NCI-H1436 (cell line): ENCODE results near the gene ARHGAP26.

Experiments
- DNase-seq: peaks from one replicate; lab custom pipeline; 2025; lab: John Stamatoyannopoulos, UW

ARHGAP26 gene

DNA sequence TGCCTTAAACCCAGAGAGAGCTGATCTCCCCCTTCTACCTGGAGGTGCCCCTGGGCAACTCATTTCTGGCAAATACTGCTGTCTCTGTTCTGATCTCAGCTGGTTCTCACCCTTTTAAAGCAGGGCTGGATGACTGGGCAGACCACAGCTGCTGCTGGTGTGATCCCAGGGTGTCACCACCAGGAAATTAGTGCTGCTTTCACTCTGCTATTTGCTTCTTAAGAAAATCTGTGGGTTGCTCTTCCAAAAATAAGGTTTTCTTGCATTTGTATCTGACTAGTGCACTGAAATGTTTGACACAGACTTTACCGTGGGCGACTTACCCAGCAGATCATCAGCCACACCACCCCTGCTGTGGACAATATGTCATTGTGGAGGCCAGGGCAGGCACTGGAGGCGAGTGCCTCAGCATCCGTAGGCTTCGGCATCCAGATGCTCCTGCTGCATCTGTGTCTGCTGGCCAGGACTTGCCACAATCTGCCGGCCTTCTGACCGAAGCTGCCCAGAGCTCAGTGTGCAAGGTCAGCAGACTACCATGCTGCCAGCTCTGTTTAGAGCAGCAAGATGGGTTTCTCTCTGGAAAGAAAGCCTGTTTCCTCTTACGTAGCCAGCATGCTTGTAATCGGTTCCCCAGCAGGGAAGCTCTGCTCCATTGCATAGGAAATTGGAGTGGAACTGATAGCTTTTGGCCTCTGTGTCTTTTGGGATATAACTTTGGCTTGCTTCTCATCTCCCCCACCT, 13.6 kb downstream of the ARHGAP26 start:
- DNase-seq = no peak

DNA sequence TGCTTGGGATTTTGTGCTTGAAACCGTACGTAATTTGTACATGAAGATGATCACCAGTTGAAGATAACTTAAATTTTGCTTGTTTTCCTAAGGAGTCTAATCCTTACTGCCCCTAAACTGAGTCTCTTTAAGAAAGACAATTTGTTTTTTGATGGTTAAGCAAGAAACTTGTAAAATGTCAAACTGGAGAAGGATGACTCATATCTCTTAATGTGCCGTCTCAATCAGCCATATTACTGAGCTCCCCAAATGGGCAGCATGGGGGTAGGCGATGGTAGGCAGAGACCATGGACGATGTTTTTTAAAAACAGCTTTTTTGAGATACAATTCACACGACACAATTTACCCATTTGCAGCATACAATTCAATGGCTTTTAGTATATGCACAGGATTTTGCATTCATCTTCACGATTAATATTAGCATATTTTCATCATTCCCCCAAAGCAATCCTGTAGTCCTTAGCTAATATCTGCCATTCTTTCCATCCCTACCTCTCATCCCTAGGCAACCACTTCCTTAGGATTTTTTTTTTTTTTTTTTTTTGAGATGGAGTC, 14.3 kb downstream of the ARHGAP26 start:
- DNase-seq = no peak

DNA sequence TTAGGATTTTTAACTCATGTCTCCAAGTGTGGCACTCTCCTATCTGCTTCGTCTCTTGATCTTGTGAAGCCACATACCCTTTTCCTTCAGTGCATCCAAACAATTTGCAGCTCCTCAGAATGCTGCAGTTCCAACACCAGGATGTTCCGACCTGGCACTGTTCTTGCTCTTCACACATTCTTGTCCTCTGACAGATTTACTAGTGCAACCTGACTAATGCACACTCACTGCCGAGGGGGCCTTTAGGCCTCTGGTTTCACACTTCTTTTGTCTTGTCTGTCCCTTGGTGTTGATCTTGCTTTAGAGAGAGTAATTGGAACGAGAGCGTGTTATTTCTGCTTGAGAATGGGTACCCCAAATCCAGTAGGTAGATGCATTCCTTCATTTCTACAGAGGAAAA, 15.0 kb downstream of the ARHGAP26 start:
- DNase-seq = no peak

DNA sequence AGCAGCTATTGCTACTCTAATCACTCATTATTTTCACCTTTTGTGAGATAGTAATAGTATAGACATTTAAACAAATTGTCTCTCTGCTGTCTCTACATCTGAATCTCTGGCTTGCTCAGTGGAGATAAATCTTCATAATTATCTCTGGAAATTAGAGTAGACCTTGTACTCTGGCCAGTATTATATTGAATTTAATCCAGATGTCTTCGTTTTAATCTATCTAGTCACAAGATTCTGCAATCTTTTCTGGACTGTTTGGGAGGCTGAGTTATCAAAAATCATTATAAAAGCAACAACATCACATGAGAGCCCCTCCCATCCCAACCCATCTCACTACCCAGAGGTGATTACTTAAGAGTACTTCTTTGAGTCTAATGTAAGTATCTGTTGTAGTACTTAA, 19.0 kb downstream of the ARHGAP26 start:
- DNase-seq = no peak

DNA sequence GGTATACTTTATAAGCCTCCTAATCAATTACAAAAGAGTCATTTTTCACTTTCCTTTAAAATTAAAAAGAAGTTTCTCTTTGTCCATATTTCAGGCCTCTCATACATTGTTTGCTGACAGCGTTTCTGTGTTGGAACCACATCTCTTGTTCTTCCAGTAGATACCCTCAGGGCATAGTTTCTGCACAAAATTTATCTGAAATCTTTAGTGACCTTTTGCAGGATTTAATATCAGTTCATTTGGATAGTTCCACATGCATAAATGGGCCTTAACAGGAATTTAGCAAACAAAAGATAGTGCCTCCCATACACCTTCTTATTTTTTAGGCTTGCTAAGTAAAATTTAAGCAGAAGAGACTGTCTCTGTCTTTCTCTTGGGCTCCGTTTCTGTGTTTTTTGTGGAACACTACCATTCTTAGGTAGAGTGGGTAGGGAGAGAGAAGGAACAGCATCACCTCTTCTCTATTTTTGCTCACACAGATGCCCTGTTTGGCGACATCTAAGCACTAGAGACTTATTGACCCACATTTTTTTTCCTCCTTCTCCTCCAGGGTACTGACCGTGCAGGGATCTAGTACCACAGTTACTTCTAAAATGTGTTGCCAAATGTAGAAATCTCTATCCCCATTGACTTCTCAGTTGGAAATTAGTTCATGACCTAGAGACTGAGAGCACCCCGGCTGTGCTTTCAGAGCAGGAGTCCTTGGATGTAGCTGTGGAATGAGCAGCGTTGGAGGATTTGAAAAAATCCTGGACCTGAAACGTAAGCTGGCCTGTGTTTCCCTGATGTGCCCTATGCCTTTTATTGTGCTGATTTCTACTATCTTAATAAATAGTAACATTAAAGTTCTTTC, 22.1 kb downstream of the ARHGAP26 start:
- DNase-seq = no peak

DNA sequence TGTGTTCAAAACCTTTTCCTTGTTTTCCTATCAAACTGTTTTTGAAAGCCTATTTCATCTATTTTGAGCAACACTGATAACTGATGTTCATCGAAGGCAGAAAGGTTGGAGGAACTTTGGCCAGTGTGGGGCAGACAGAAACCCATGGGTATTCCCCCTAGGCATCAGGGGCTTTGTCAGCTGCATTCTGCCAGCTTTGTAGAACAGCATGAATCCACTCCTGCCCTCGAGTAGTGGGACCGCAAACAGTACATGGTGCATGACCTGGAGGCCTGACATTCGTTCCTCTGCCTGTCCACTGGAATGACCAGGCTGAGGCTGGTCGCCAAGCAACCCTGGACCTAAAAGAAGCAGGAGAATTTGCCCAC, 22.7 kb downstream of the ARHGAP26 start:
- DNase-seq = no peak

DNA sequence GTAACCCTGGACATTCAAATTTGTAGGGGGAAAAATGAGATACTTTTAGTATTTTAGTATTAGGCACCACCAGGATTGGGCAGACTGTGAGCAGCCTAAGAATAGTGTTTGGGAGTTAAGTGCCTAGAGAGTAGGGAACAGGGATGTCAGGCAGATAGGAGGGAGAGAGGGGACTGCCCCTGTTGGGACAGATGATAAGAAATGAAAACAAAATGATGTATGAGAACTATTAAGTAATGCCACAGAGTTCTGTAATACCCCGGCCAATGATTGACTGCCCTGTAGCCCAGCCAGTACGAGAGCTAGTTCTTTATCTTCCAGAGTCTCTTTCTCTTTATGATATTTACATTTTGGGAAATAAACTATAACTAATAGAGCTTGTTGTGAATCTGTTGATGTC, 24.4 kb downstream of the ARHGAP26 start:
- no peak for DNase-seq

DNA sequence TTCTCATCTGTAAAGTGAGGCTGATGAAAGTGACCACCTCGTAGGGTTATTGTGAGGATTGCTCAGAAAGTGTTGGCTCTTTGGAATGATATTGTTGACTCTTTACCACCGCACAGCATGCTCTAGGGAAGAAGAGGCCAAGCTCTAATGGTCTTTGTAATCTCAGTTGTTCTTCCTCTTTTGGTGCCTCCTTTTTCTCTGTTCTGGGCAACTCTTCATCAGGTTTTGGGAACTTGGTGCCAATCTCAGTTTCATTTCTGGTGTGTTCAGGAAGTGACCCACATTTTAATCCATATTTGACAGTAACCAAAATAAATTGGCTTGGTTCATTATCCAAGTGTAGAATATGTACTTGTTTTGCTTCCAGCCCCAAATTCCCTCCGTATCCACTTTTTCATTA, 25.1 kb downstream of the ARHGAP26 start:
- DNase-seq = no peak

DNA sequence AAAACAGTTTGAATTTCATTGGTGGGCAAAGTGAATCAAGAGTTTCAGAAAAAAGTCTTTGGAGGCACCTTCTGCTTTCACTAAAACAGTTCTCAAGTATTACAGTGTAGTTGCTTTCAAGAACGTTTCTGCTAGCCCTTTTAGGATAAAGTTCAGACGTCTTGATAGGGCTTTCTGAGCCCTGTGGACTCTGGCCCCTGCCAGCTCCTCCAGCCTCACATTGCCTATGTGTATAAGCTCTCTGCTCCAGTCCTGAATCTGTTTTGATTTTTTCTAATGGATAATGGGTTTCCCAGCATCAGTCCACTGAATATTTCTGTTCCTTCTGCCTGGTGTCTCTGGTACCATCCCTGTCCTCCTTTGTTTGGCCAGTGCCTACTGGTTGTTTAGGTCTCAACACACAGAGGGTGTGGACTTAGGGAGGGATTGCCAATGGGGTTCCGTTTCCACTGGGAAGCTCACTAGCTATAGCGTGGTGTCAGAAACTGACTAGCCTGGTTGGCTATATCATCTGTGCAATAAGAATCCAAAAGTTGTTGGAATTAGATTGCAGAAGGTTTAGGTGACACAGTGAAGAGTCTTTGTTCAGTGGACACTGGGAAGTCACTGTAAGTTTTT, 26.4 kb downstream of the ARHGAP26 start:
- no peak for DNase-seq

DNA sequence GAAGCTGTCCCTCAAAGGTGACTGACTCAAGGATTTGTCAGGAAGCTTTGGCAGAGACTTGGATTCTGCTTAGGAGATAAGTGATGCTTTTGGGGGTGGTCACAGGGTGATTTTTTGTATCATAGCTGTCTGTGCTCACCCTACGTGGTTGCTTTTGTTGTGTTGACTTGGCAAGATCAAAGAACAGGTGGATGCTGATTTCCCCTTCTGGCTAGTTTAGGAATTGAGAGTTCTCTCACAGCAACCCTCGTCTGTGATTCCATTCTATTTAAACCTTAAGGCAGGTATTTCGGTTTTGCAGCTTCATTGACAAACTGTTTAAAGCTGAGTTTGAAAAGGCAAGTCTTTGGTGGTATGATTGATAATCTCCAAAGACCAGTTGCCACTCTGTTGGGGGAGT, 27.2 kb downstream of the ARHGAP26 start:
- DNase-seq = no peak

DNA sequence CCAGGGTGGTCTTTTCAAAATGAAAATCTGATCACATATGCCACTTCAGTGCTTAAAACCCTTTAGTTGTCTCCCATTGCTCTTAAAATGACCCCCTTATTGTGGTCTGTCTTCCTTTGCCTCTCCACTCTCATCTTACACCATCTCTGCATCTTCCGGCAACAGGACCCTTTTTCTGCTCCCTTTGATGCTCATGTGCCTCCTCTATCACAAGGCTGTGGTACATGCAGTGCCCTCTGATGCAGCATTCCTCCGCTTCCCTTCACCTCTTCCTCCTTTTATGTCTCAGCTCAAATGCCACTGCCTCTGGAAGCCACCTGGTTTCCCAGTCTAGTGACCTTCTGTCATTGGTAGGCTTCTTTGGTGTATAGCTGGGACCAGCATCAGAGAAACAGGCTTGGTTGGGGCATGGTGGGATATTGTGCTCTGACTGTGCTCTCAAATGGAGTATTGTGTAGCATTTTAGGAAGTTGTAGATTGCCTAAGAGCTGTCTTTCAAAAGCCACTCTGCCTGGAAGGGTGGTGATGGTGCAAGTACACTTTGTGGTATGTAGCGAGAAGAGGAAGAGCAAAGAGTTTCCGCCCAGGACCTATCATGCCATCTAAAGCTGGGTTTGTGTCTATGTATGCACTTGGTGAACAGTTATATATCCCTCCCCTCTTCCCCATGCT, 28.1 kb downstream of the ARHGAP26 start:
- no peak for DNase-seq

DNA sequence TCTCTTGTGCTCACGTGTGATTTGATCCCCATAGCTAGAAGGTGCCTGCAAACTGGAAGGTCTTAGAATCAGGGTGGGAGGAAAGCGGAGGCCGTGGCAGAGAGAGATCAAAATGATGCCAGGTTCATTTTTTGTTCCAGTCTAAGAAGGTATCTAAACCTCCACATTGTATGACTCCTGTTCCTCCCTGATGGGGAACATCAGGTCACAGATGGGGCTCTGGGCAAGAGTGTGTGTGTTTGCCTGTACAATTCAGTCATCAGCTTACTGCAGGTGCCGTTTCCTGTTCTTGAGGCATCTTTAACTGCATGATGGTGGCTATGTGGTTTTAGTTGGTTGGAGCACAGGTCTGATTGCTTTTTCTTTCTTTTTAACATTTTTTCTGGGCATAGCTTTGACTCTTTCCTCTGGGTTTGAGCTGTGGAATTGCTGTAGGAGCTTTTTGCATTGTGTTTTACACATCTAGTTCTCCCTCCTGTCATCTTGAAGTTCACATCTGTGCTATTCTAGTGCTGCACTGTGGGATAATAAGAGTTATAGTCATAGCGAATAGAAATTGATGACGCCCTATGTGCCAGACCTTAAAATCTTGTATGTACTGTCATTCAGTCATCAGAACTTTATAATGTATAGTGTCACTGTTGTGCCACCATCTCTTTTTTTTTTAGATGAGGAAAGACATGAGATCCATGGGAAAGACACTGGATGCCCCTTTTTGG, 30.8 kb downstream of the ARHGAP26 start:
- no peak for DNase-seq

DNA sequence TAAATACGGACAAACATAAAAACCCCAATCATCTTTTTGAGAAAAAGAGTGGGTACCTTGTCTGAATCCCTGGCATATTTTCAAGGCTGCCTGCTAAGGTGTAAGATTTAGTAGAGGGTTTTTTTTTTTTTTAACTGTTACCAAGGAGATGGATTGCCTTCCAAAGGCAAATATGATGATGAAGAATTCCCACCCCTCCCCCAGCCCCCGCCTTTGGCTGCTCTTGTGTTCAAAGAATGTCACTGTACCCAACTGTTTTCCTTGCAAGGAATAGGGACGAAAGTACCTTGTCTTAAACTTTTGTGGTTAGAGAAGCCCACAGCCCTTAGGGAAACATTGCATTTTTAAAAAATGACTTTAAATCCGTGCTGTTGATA, 31.3 kb downstream of the ARHGAP26 start:
- DNase-seq = no peak

DNA sequence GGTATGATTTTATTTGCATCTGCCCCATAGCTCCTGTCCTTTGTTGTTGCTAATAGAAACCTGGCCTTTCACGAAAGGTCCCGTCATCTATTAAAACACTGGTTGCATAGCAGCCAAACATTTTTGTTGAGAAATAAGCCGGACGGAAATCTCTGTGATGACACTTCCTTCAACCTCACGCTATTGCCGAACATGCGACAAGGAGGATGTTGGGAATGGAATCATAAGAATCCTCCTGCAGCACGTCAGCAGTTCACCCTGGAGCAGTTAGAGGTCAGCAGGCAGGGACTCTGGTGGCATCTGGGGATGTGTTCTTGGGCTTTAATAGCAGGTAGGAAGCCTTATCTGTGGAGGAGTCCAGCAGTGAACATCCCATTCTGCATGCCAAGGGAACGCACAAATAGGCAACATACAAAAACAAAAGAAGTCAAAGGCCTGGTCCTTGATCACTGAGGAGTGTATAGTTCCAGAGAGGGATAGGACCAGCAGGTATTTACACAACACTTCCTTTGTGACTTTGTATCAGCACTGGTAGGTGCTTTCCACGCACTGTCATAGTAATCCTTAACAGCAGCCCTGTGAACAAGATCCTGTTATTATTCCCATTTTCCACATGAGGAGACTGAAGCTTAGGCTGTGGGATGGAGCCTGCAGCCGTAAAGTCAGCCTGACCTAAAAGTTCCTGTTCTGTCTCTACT, 33.4 kb downstream of the ARHGAP26 start:
- no peak for DNase-seq

DNA sequence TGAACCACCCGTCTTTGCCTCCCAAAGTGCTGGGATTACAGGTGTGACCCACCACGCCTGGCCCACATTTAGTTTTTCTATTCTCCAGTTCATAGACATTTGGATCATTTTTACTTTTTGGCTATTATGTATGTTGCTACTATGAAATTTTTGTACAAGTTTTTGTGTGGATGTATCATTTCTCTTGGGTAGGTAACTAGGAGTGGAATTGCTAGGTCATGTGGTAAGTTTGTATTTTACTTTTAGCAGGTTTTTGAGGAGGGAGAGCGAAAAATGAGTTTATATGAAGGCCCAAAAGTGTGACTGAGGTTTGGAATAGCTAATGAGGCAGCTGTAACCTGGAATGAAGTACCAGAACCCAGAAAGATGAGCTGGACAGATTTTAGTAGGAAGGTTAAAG, 35.2 kb downstream of the ARHGAP26 start:
- DNase-seq = no peak

DNA sequence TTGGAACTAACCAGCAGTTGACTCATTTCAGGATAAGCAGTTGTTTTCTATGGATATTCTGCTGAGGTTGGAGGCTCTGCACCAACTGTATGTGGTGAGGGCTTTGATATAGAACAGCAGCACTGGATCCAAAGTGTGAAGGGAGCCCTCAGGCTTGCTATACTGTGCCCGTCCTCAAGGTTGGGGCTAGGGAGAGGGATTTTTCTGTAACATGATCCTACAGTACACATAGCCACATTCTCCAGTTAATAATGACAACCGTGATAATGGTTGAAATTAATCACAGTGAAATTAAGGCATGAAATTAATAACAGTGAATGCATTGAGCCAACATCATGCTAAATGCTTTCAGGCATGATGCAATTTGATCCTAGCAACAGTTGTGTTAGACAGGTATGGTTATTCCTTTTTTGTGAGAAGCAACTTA, 36.7 kb downstream of the ARHGAP26 start:
- DNase-seq = no peak

DNA sequence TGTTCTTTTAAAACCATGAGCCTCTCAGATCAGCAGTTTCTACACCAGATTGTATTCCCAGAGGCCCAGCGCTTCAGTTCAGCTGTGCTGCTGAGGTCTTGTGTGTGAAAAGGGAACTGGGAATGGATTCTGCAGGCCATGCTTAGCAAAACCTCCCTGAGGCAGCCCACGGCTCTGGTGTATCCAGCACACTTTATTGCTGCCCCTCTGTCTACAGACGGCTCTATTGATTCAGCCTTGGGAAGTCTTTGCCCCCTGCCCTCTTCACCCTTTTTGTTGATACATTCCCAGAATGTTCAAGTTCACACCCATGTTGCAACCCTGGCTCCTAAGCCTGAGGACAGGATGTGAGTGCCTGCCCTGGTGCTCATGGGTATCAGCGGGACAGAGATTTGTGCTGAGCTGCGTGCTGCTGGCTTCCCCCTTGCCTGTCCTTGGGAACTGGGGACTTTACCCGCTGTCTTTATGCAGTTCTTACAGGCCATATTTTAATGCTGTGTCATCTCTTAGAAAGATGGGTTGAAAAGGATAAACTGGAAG, 37.3 kb downstream of the ARHGAP26 start:
- no peak for DNase-seq

DNA sequence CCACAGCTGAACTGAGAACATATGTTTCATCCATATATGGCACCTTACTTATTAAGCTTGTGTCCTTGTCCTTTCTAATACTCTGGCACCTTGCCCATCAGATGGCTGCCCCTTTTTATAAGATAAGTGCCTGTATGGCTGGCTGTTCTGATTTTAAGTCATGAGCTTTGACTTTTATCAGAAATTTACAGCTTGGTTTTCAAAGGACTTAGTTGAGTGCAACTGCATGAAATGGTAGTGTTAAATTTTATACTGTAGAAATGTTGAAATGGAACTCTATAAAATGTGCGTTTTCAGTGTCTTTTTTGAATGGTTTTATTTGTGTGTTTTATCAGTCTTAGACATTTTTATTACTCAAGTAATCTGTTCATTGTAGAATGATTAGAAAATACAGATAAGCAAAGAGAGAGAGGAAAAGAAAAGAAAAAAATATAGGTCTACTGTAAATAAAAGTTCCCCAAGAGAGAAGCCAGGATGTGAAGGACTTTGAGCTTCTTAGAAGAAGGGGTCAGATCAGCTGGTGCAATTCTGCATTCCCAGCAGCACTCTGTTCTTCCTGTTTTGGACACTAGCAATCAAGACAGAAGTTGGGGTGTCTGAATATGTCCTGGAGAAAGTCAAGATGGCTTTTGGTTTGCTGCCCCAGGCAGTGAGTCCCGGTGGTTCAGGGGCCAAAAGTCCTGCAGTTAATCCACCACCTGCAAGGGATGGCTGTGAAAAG, 38.9 kb downstream of the ARHGAP26 start:
- DNase-seq = no peak

DNA sequence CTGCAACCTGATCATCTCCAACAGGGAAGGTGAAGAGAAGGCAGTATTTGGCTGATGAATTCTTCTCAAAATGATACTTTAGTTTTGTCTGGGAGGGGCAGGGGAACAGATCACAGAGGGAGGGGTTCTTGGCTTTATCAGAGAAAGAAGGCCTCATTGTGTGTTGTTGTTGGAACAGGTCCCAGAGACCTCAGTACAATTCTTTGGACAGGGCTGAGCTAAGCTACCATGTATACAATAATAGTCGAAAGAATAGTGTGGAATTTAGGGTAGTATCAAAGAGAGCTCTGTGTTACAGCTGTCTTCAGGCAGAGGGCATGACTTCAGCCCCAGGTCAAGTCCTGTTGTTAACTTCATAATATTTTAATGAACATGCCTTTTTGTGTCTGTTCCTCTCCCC, 39.9 kb downstream of the ARHGAP26 start:
- DNase-seq = no peak

DNA sequence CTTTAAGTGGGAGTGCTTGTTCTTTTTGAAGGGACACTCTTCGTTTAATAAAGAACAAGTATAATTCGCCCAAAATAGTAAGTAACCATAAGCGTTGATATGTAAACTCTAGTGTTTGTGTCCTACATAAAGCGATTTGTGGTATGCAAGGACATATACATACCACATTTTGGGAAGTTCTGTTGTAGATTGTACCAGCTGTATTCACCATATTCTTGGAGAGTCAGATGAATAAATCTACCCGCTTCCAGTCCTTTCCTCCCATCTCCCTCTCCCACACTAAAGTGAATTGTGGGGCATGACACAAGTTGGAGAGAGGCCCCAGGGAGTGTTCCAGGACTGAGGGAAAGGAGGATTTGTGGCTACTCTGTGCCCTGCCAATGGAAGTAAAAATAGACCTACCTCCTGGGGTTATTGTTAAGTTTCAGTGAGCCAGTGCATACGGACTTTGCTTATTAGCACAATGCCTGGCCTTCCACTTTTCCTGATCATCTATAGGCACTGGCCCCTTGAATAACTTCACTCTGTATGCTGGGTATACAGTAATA, 40.6 kb downstream of the ARHGAP26 start:
- DNase-seq = no peak
